ENCODE data around the gene VASN. TPM values are rescaled to one million over a fixed set of nuclear protein-coding genes. Genes with fewer than 3 reads are reported as not detected.
A peak's percentile ranks its signal among the peaks of the same experiment; 100 is the strongest.
"Not testable (repeated sequence)": the region's sequence is repeated elsewhere in the genome, so short reads cannot be mapped to it uniquely, and the experiment has no call there.

The VASN gene
- total and polyA plus RNA-seq, 5 donors from 2014 or later: 0.14 to 0.57 TPM; not detected in 3

GRCh38 chr16:4389051-4389955 lies 17.7 kb downstream of the VASN start:
- H3K27ac ChIP-seq (ENCODE audit: insufficient read depth, low read length, poor library complexity, severe bottlenecking): no peak overlapping the region
- peak overlapping the region in 1 of 3 donors; percentile 52 for H3K27ac Mint-ChIP-seq
- peaks cover 7% of the 10 kb centered on the region for H3K36me3 Mint-ChIP-seq
- H3K36me3 ChIP-seq (ENCODE audit: control insufficient read depth, insufficient read depth, low read length): peaks cover 77% of the 10 kb centered on the region
- no peaks in the 10 kb centered on the region for H3K27me3 ChIP-seq (ENCODE audit: control insufficient read depth, insufficient read depth, low read length)
- H3K4me3 Mint-ChIP-seq: peak overlapping the region in 1 of 4 donors; percentile 7
- peaks cover 0 to 2% (median 0%) of the 10 kb centered on the region in 7 donors for H3K9me3 Mint-ChIP-seq
- DNase-seq: no peak
- ATAC-seq (ENCODE audit: low read depth in 2 of 2): no peak
- H3K4me1 ChIP-seq (ENCODE audit: control insufficient read depth, insufficient read depth, low read length, poor library complexity, severe bottlenecking): peaks cover 5% of the 10 kb centered on the region
- peaks cover 0 to 2% (median 0%) of the 10 kb centered on the region in 4 donors for H3K4me1 Mint-ChIP-seq
- no peaks in the 10 kb centered on the region for H3K9me3 ChIP-seq (ENCODE audit: control insufficient read depth in 2 of 2, low read length in 2 of 2)
- H3K4me3 ChIP-seq (ENCODE audit: low read depth, low read length): no peak overlapping the region
- no peaks in the 10 kb centered on the region for H3K27me3 Mint-ChIP-seq

GRCh38 chr16:4390266-4391260 lies 18.9 kb downstream of the VASN start:
- H3K36me3 ChIP-seq (ENCODE audit: control insufficient read depth, insufficient read depth, low read length): peaks cover 85% of the 10 kb centered on the region
- H3K4me3 Mint-ChIP-seq: peak overlapping the region in 1 of 4 donors; percentile 35
- no peak for ATAC-seq (ENCODE audit: low read depth in 2 of 2)

GRCh38 chr16:4391631-4392381 lies 20.2 kb downstream of the VASN start:
- H3K27me3 Mint-ChIP-seq: no peaks in the 10 kb centered on the region
- ATAC-seq (ENCODE audit: low read depth in 2 of 2): peak in 1 of 2 donors; percentile 20
- Histone ChIP-seq H3K27me3 (ENCODE audit: control insufficient read depth, insufficient read depth, low read length) (no peaks in the 10 kb centered on the region), H3K36me3 (ENCODE audit: control insufficient read depth, insufficient read depth, low read length) (peaks cover 83% of the 10 kb centered on the region), H3K4me3 (ENCODE audit: low read depth, low read length) (no peak overlapping the region), H3K9me3 (ENCODE audit: control insufficient read depth in 2 of 2, low read length in 2 of 2) (no peaks in the 10 kb centered on the region), H3K27ac (ENCODE audit: insufficient read depth, low read length, poor library complexity, severe bottlenecking) (no peak overlapping the region), H3K4me1 (ENCODE audit: control insufficient read depth, insufficient read depth, low read length, poor library complexity, severe bottlenecking) (peaks cover 5% of the 10 kb centered on the region)
- H3K4me3 Mint-ChIP-seq: no peak overlapping the region
- no peak overlapping the region for H3K27ac Mint-ChIP-seq
- peaks cover 0 to 4% (median 2%) of the 10 kb centered on the region in 4 donors for H3K4me1 Mint-ChIP-seq
- H3K36me3 Mint-ChIP-seq: peaks cover 14% of the 10 kb centered on the region
- DNase-seq: peak in 1 of 3 donors; percentile 26
- H3K9me3 Mint-ChIP-seq: peaks cover 0 to 2% (median 0%) of the 10 kb centered on the region in 7 donors

More at GRCh38 chr16:4390266-4391260, 18.9 kb downstream of the VASN start:
- Mint-ChIP-seq H3K36me3 (peaks cover 9% of the 10 kb centered on the region), H3K9me3 (peaks cover 0 to 2% (median 0%) of the 10 kb centered on the region in 7 donors), H3K27me3 (no peaks in the 10 kb centered on the region), H3K4me1 (peaks cover 0 to 3% (median 1%) of the 10 kb centered on the region in 4 donors), H3K27ac (peak overlapping the region in 1 of 3 donors; percentile 52)
- Histone ChIP-seq H3K27ac (ENCODE audit: insufficient read depth, low read length, poor library complexity, severe bottlenecking) (no peak overlapping the region), H3K4me3 (ENCODE audit: low read depth, low read length) (no peak overlapping the region), H3K4me1 (ENCODE audit: control insufficient read depth, insufficient read depth, low read length, poor library complexity, severe bottlenecking) (peaks cover 5% of the 10 kb centered on the region), H3K27me3 (ENCODE audit: control insufficient read depth, insufficient read depth, low read length) (no peaks in the 10 kb centered on the region), H3K9me3 (ENCODE audit: control insufficient read depth in 2 of 2, low read length in 2 of 2) (no peaks in the 10 kb centered on the region)
- DNase-seq: no peak

GRCh38 chr16:4392382-4393239 lies 21.0 kb downstream of the VASN start:
- Mint-ChIP-seq H3K4me3 (no peak overlapping the region), H3K9me3 (no peaks in the 10 kb centered on the region), H3K27me3 (no peaks in the 10 kb centered on the region), H3K36me3 (peaks cover 14% of the 10 kb centered on the region), H3K27ac (no peak overlapping the region), H3K4me1 (peaks cover 0 to 4% (median 2%) of the 10 kb centered on the region in 4 donors)
- DNase-seq (no peak), ATAC-seq (ENCODE audit: low read depth in 2 of 2) (no peak)
- peaks cover 5% of the 10 kb centered on the region for H3K4me1 ChIP-seq (ENCODE audit: control insufficient read depth, insufficient read depth, low read length, poor library complexity, severe bottlenecking)
- no peak overlapping the region for H3K27ac ChIP-seq (ENCODE audit: insufficient read depth, low read length, poor library complexity, severe bottlenecking)
- H3K36me3 ChIP-seq (ENCODE audit: control insufficient read depth, insufficient read depth, low read length): peaks cover 78% of the 10 kb centered on the region
- H3K9me3 ChIP-seq (ENCODE audit: control insufficient read depth in 2 of 2, low read length in 2 of 2): no peaks in the 10 kb centered on the region
- no peaks in the 10 kb centered on the region for H3K27me3 ChIP-seq (ENCODE audit: control insufficient read depth, insufficient read depth, low read length)
- H3K4me3 ChIP-seq (ENCODE audit: low read depth, low read length): no peak overlapping the region

- H3K36me3 ChIP-seq (ENCODE audit: control insufficient read depth, insufficient read depth, low read length): peaks cover 78% of the 10 kb centered on the region
Measured at GRCh38 chr16:4393240-4393600, 21.6 kb downstream of the VASN start.

GRCh38 chr16:4393850-4394249 lies 22.2 kb downstream of the VASN start:
- peaks cover 14% of the 10 kb centered on the region for H3K36me3 Mint-ChIP-seq
- H3K4me1 ChIP-seq (ENCODE audit: control insufficient read depth, insufficient read depth, low read length, poor library complexity, severe bottlenecking); H3K27me3 ChIP-seq (ENCODE audit: control insufficient read depth, insufficient read depth, low read length); H3K9me3 Mint-ChIP-seq; ATAC-seq (ENCODE audit: low read depth in 2 of 2); H3K27me3 Mint-ChIP-seq; H3K4me3 ChIP-seq (ENCODE audit: low read depth, low read length); H3K27ac ChIP-seq (ENCODE audit: insufficient read depth, low read length, poor library complexity, severe bottlenecking); H3K4me3 Mint-ChIP-seq; H3K9me3 ChIP-seq (ENCODE audit: control insufficient read depth in 2 of 2, low read length in 2 of 2); H3K4me1 Mint-ChIP-seq; H3K27ac Mint-ChIP-seq; DNase-seq: not testable (repeated sequence)
- peaks cover 73% of the 10 kb centered on the region for H3K36me3 ChIP-seq (ENCODE audit: control insufficient read depth, insufficient read depth, low read length)

More at GRCh38 chr16:4393240-4393600, 21.6 kb downstream of the VASN start:
- no peak for ATAC-seq (ENCODE audit: low read depth in 2 of 2)
- Histone ChIP-seq H3K4me1 (ENCODE audit: control insufficient read depth, insufficient read depth, low read length, poor library complexity, severe bottlenecking) (peaks cover 5% of the 10 kb centered on the region), H3K27me3 (ENCODE audit: control insufficient read depth, insufficient read depth, low read length) (no peaks in the 10 kb centered on the region), H3K4me3 (ENCODE audit: low read depth, low read length) (no peak overlapping the region), H3K27ac (ENCODE audit: insufficient read depth, low read length, poor library complexity, severe bottlenecking) (no peak overlapping the region), H3K9me3 (ENCODE audit: control insufficient read depth in 2 of 2, low read length in 2 of 2) (no peaks in the 10 kb centered on the region)
- no peak overlapping the region for H3K27ac Mint-ChIP-seq
- peaks cover 0 to 4% (median 2%) of the 10 kb centered on the region in 4 donors for H3K4me1 Mint-ChIP-seq
- H3K9me3 Mint-ChIP-seq: no peaks in the 10 kb centered on the region
- no peaks in the 10 kb centered on the region for H3K27me3 Mint-ChIP-seq
- H3K36me3 Mint-ChIP-seq: peaks cover 14% of the 10 kb centered on the region
- DNase-seq: no peak
- no peak overlapping the region for H3K4me3 Mint-ChIP-seq
